HG03378 (cell line): ENCODE results near the gene CTNNA3.

Experiments
- ATAC-seq: cut with Tn5 transposase; IDR thresholded peaks from one replicate; pipeline ENCODE4 v1.9.1; 2021; ENCODE audit warnings: mild to moderate bottlenecking, moderate library complexity; ENCODE audit not compliant: unreplicated experiment

Gene CTNNA3

GRCh38 chr10:67385089-67385488, 310.9 kb downstream of the CTNNA3 start:
- no peak for ATAC-seq

GRCh38 chr10:67331121-67331910, 364.7 kb downstream of the CTNNA3 start:
- no peak for ATAC-seq

- ATAC-seq: no peak
Observed at GRCh38 chr10:67327626-67328535, 368.1 kb downstream of the CTNNA3 start.

GRCh38 chr10:67319976-67320375, 376.0 kb downstream of the CTNNA3 start:
- no peak for ATAC-seq

GRCh38 chr10:67308912-67309311, 387.1 kb downstream of the CTNNA3 start:
- ATAC-seq: no peak

GRCh38 chr10:67306588-67307205, 389.3 kb downstream of the CTNNA3 start:
- ATAC-seq: no peak

- ATAC-seq: no peak
Observed at GRCh38 chr10:67302701-67303100, 393.3 kb downstream of the CTNNA3 start.

- ATAC-seq: no peak
Observed at GRCh38 chr10:67299761-67300160, 396.2 kb downstream of the CTNNA3 start.

GRCh38 chr10:67297637-67298181, 398.3 kb downstream of the CTNNA3 start:
- ATAC-seq: no peak

GRCh38 chr10:67296926-67297325, 399.1 kb downstream of the CTNNA3 start:
- ATAC-seq: no peak

GRCh38 chr10:67288688-67289410, 407.1 kb downstream of the CTNNA3 start:
- no peak for ATAC-seq

- no peak for ATAC-seq
Observed at GRCh38 chr10:67284589-67284988, 411.4 kb downstream of the CTNNA3 start.

- no peak for ATAC-seq
Observed at GRCh38 chr10:67282871-67283270, 413.1 kb downstream of the CTNNA3 start.

- ATAC-seq: no peak
Observed at GRCh38 chr10:67280405-67280804, 415.6 kb downstream of the CTNNA3 start.

- no peak for ATAC-seq
Observed at GRCh38 chr10:67277402-67277801, 418.6 kb downstream of the CTNNA3 start.

GRCh38 chr10:67269828-67270227, 426.2 kb downstream of the CTNNA3 start:
- no peak for ATAC-seq

GRCh38 chr10:67268146-67268545, 427.8 kb downstream of the CTNNA3 start:
- ATAC-seq: no peak

GRCh38 chr10:67262675-67263074, 433.3 kb downstream of the CTNNA3 start:
- ATAC-seq: no peak

- ATAC-seq: no peak
Observed at GRCh38 chr10:67261300-67261797, 434.6 kb downstream of the CTNNA3 start.

- no peak for ATAC-seq
Observed at GRCh38 chr10:67259319-67259929, 436.6 kb downstream of the CTNNA3 start.
